Gastrocnemius medialis (tissue), 4 donors: ENCODE results near the gene TRPV6.

ENCODE experiments used
- POLR2A ChIP-seq, 2 donors: fragments of 450-650 bp; IDR thresholded peaks; one replicate each; pipeline ENCODE4 v1.6.1; 2017; ENCODE audit warnings: antibody characterized with exemption in 2 of 2, mild to moderate bottlenecking in 2 of 2, moderate library complexity in 2 of 2
- TF ChIP-seq, protein P1 (sequence below), 5 experiments: fragments of 450-650 bp in 3 of 5; fragments of 200-600 bp in 2 of 5; sonication (generic) in 2 of 5; IDR thresholded peaks in 4 of 5; conservative IDR thresholded peaks in 1 of 5; 1 replicate in 4 of 5; 2 replicates in 1 of 5; pipeline ENCODE4 v1.5.1; 2016 to 2019; ENCODE audit warnings: antibody characterized with exemption in 5 of 5, mild to moderate bottlenecking in 3 of 5, moderate library complexity in 3 of 5

DNA sequence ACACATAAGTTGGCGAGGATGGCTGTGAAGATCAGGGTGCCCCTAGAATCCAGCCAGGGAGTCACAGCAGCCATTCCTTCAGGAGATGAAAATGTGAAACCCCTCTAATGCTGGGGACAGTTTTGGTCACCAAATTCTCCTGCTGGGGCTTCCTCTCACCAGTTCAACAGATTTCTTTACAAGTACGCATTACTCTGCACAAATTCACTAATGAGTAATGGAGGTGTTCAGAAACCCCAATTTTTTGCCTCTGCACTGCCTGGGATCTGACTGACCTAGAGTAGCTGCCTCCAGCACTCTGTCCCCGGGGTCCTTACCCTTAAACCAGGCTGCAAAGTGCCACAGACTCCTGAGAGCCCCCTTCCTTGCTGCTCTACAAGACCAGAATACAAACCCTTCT is 31.9 kb upstream of the TRPV6 start:
- TF ChIP-seq, protein P1, sequence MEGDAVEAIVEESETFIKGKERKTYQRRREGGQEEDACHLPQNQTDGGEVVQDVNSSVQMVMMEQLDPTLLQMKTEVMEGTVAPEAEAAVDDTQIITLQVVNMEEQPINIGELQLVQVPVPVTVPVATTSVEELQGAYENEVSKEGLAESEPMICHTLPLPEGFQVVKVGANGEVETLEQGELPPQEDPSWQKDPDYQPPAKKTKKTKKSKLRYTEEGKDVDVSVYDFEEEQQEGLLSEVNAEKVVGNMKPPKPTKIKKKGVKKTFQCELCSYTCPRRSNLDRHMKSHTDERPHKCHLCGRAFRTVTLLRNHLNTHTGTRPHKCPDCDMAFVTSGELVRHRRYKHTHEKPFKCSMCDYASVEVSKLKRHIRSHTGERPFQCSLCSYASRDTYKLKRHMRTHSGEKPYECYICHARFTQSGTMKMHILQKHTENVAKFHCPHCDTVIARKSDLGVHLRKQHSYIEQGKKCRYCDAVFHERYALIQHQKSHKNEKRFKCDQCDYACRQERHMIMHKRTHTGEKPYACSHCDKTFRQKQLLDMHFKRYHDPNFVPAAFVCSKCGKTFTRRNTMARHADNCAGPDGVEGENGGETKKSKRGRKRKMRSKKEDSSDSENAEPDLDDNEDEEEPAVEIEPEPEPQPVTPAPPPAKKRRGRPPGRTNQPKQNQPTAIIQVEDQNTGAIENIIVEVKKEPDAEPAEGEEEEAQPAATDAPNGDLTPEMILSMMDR (IDR thresholded peaks at IDR 0.05 in 4 of 5, conservative IDR thresholded peaks at IDR 0.05 in 1 of 5), result no peak
- TF ChIP-seq POLR2A (IDR thresholded peaks at IDR 0.05), result no peak
